Upper lobe of left lung (tissue), 6 donors: Measurements from ENCODE around the gene ZNF507. TPM values are rescaled to one million over a fixed set of nuclear protein-coding genes. Genes with fewer than 3 reads are reported as not detected.
"Not testable (repeated sequence)": the region's sequence is repeated elsewhere in the genome, so short reads cannot be mapped to it uniquely, and the experiment has no call there.

Source experiments
- ATAC-seq, 2 donors: fragments of 200-7000 bp; cut with Tn5 transposase; one replicate each; pipeline ENCODE4 v1.9.1; 2022; ENCODE audit warnings: mild to moderate bottlenecking in 2 of 2, moderate library complexity in 2 of 2; ENCODE audit not compliant: low FRiP score in 2 of 2
- DNase-seq, 2 donors: peaks; one replicate each; pipeline ENCODE4 v3.0.0-alpha.2; 2019 to 2020
- H3K27ac ChIP-seq, 4 donors: fragments of 200-600 bp; sonication (generic); one replicate each; pipeline ENCODE4 v1.5.1; 2016 to 2019
- H3K27me3 ChIP-seq, 4 donors: fragments of 200-600 bp; sonication (generic); one replicate each; pipeline ENCODE4 v1.5.1; 2017 to 2019
- H3K36me3 ChIP-seq, 4 donors: fragments of 200-600 bp; sonication (generic); one replicate each; pipeline ENCODE4 v1.5.1; 2016 to 2019
- H3K4me1 ChIP-seq, 4 donors: fragments of 200-600 bp; sonication (generic); one replicate each; pipeline ENCODE4 v1.5.1; 2018 to 2019
- H3K4me3 ChIP-seq, 4 donors: fragments of 200-600 bp; sonication (generic); one replicate each; pipeline ENCODE4 v1.5.1; 2017 to 2019; ENCODE audit warnings: mild to moderate bottlenecking in 2 of 4, moderate library complexity in 1 of 4
- H3K9me3 ChIP-seq, 4 donors: fragments of 200-600 bp; sonication (generic); one replicate each; pipeline ENCODE4 v1.5.1; 2018 to 2019
- CTCF ChIP-seq, 6 experiments: fragments of 450-650 bp in 4 of 6; fragments of 200-600 bp in 2 of 6; sonication (generic) in 2 of 6; IDR thresholded peaks; one replicate each; pipeline ENCODE4 v1.5.1; 2016 to 2019; ENCODE audit warnings: antibody characterized with exemption in 6 of 6
- EP300 ChIP-seq, 4 donors: sonication (generic); formaldehyde crosslinking; IDR thresholded peaks; one replicate each; pipeline ENCODE4 v1.5.1; 2017; ENCODE audit warnings: antibody characterized with exemption in 4 of 4, control low read depth in 2 of 4
- POLR2A ChIP-seq, 4 donors: fragments of 450-650 bp; IDR thresholded peaks; one replicate each; pipeline ENCODE4 v1.5.1; 2016 to 2017; ENCODE audit warnings: antibody characterized with exemption in 4 of 4, mild to moderate bottlenecking in 2 of 4
- POLR2AphosphoS5 ChIP-seq, 2 donors: sonication (generic); formaldehyde crosslinking; IDR thresholded peaks; one replicate each; pipeline ENCODE4 v1.5.1; 2017; ENCODE audit warnings: antibody characterized with exemption in 2 of 2
- WGBS, 2 donors: methylation state at CpG; one replicate each; pipeline ENCODE4 v1.1.5; 2017 to 2018; 5-methylcytosine and 5-hydroxymethylcytosine counted together
- total RNA-seq, 6 donors: library from RNA; depleted of rRNA in 4 of 6; stranded (reverse); fragments of >200 nt in 4 of 6; gene quantifications; one replicate each; pipeline versions ENCODE4 v1.1.0 to v1.2.1, GENCODE V29; 2016 to 2021
- donor health status: DM: no; HTN: no; CAD: no; lungs with moderate emphysema.
- donor health status: DM: no; HTN: yes; CAD: no; lungs with severe emphysema.

Gene ZNF507
- total RNA-seq, 6 donors from 2014 or later: 13.0 to 27.2 (median 17.5) TPM

GRCh38 chr19:32368787-32369186 is 23.4 kb downstream of the ZNF507 start:
- WGBS, 2 donors: 81 to 84% methylated on average over 2 of the region's 2 CpGs
- ATAC-seq: no peak
- TF ChIP-seq CTCF (IDR thresholded peaks at IDR 0.05): no peak
- TF ChIP-seq EP300 (IDR thresholded peaks at IDR 0.05): no peak
- TF ChIP-seq POLR2A (IDR thresholded peaks at IDR 0.05): no peak
- no peak for TF ChIP-seq POLR2AphosphoS5 (IDR thresholded peaks at IDR 0.05)
- H3K4me3 ChIP-seq: no peak overlapping the region
- no peak overlapping the region for H3K27ac ChIP-seq
- no peaks in the 10 kb centered on the region for H3K9me3 ChIP-seq
- DNase-seq: no peak
- peaks cover 2 to 17% (median 8%) of the 10 kb centered on the region in 4 donors for H3K4me1 ChIP-seq
- H3K36me3 ChIP-seq: peaks cover 0 to 36% (median 3%) of the 10 kb centered on the region in 4 donors
- no peaks in the 10 kb centered on the region for H3K27me3 ChIP-seq

GRCh38 chr19:32372726-32373517 is 27.5 kb downstream of the ZNF507 start:
- no peak overlapping the region for H3K4me3 ChIP-seq
- WGBS, 2 donors: 85 to 92% methylated on average over 7 of the region's 7 CpGs
- no peak for TF ChIP-seq CTCF (IDR thresholded peaks at IDR 0.05)
- TF ChIP-seq POLR2A (IDR thresholded peaks at IDR 0.05): no peak
- TF ChIP-seq EP300 (IDR thresholded peaks at IDR 0.05): no peak
- TF ChIP-seq POLR2AphosphoS5 (IDR thresholded peaks at IDR 0.05): no peak
- ATAC-seq (no peak), DNase-seq (no peak)
- H3K27ac ChIP-seq: peak overlapping the region; percentile 28 to 68 (median 38)
- no peaks in the 10 kb centered on the region for H3K9me3 ChIP-seq
- H3K4me1 ChIP-seq: peaks cover 0 to 12% (median 6%) of the 10 kb centered on the region in 4 donors
- peaks cover 0 to 28% (median 3%) of the 10 kb centered on the region in 4 donors for H3K36me3 ChIP-seq
- H3K27me3 ChIP-seq: no peaks in the 10 kb centered on the region

- 58 to 60% methylated on average over 10 of the region's 10 CpGs for WGBS, 2 donors
- peaks cover 0 to 12% (median 6%) of the 10 kb centered on the region in 4 donors for H3K4me1 ChIP-seq
- H3K4me3 ChIP-seq: no peak overlapping the region
- TF ChIP-seq POLR2AphosphoS5 (IDR thresholded peaks at IDR 0.05) (peak; percentile 71 to 86), CTCF (IDR thresholded peaks at IDR 0.05) (no peak), POLR2A (IDR thresholded peaks at IDR 0.05) (no peak), EP300 (IDR thresholded peaks at IDR 0.05) (peak in 2 of 4 donors; percentile 52 to 86)
- peak overlapping the region in 3 of 4 donors; percentile 35 to 68 (median 41) for H3K27ac ChIP-seq
- no peaks in the 10 kb centered on the region for H3K9me3 ChIP-seq
- DNase-seq (peak in 1 of 2 donors; percentile 65), ATAC-seq (peak; percentile 93 to 95)
- H3K36me3 ChIP-seq: peaks cover 0 to 34% (median 3%) of the 10 kb centered on the region in 4 donors
- H3K27me3 ChIP-seq: no peaks in the 10 kb centered on the region
Observed at GRCh38 chr19:32373585-32374295, 28.3 kb downstream of the ZNF507 start.

- not testable (repeated sequence) for DNase-seq, ATAC-seq, H3K9me3 ChIP-seq, H3K27me3 ChIP-seq, H3K4me3 ChIP-seq
- Histone ChIP-seq H3K36me3 (peaks cover 0 to 38% (median 3%) of the 10 kb centered on the region in 4 donors), H3K4me1 (peaks cover 0 to 12% (median 6%) of the 10 kb centered on the region in 4 donors), H3K27ac (peak overlapping the region in 3 of 4 donors; percentile 35 to 68 (median 53))
- 85 to 97% methylated on average over 3 of the region's 3 CpGs for WGBS, 2 donors
Observed at GRCh38 chr19:32374362-32374761, 29.0 kb downstream of the ZNF507 start.

- not testable (repeated sequence) for ATAC-seq, H3K27me3 ChIP-seq, H3K9me3 ChIP-seq, H3K4me3 ChIP-seq, H3K27ac ChIP-seq, DNase-seq
- Histone ChIP-seq H3K4me1 (peaks cover 0 to 12% (median 6%) of the 10 kb centered on the region in 4 donors), H3K36me3 (peaks cover 0 to 45% (median 10%) of the 10 kb centered on the region in 4 donors)
- TF ChIP-seq CTCF (IDR thresholded peaks at IDR 0.05): peak in 3 of 6 experiments; percentile 13 to 40 (median 26)
- WGBS, 2 donors: 98 to 99% methylated on average over 9 of the region's 9 CpGs
Observed at GRCh38 chr19:32377088-32377487, 31.7 kb downstream of the ZNF507 start.
